Measurements from ENCODE around the gene MRPL2. TPM values are rescaled to one million over a fixed set of nuclear protein-coding genes. Genes with fewer than 3 reads are reported as not detected.

The MRPL2 gene
- total and polyA plus RNA-seq, 2 of the 8 experiments (the other 6 are each of a cell fraction or from before 2014, with no cell fraction given): 58.7 to 99.9 TPM

DNA sequence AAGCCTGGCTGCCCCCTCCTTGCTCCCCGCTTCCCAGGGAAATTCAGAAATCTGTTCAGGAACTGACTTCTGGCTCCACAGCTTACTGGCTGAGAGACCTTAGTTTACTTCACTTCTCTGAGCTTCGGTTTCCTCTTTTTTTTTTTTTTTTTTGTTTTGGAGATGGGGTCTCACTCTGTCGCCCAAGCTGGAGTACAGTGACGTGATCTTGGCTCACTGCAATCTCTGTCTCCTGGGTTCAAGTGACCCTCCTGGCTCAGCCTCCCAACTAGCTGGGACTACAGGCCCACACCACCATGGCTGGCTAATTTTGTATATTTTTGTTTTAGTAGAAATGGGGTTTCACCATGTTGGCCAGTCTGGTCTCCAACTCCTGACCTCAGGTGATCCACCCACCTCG, 31.8 kb upstream of the MRPL2 start:
- H3K56ac ChIP-seq (replicated peaks; ENCODE audit: insufficient read length, low read depth, low read length): no peak overlapping the region
- H2BK5ac ChIP-seq (ENCODE audit: low read depth, low read length): peak overlapping the region; percentile 84; the same call in 1 of the 2 replicates
- no peak overlapping the region for H2BK120ac ChIP-seq (replicated peaks; ENCODE audit: low read depth, low read length)
- H4K8ac ChIP-seq (ENCODE audit: extremely low read depth, insufficient read depth, low read length): no peak overlapping the region
- H3K4ac ChIP-seq (replicated peaks; ENCODE audit: insufficient read length, low read depth, low read length): no peak overlapping the region
- peak overlapping the region; percentile 0 for H4K5ac ChIP-seq (ENCODE audit: insufficient read length, low read depth, low read length)
- no peak overlapping the region for H2AFZ ChIP-seq (ENCODE audit: low read length)
- peak overlapping the region; percentile 53 for H2BK12ac ChIP-seq (ENCODE audit: low read depth, low read length)
- H4K91ac ChIP-seq (replicated peaks; ENCODE audit: insufficient read length, low read length): no peak overlapping the region
- H3K14ac ChIP-seq (ENCODE audit: insufficient read length): no peak overlapping the region
- H3K4me1 ChIP-seq (replicated peaks in 1 of 4; ENCODE audit: control insufficient read depth in 3 of 4, insufficient read depth in 4 of 4, low read length in 3 of 4): peaks cover 19 to 35% (median 26%) of the 10 kb centered on the region in 4 experiments
- CTCF ChIA-PET (ENCODE audit: partially characterized antibody): interaction anchor here (0.8 to 4.4 kb wide), 5 partner anchors 9 to 237 kb away, joined by 3 to 19 read pairs (median 9); partner anchors contain the start of gene PTK7
- H3K36me3 ChIP-seq (ENCODE audit: control insufficient read depth in 2 of 4, insufficient read depth in 4 of 4, low read length in 3 of 4): no peaks in the 10 kb centered on the region
- H3K79me2 ChIP-seq (ENCODE audit: control insufficient read depth in 1 of 2, insufficient read depth in 2 of 2, low read length in 2 of 2): peaks cover 15 to 79% of the 10 kb centered on the region in 2 experiments
- H3K27me3 ChIP-seq (replicated peaks in 1 of 4; ENCODE audit: control insufficient read depth in 3 of 4, extremely low read depth in 1 of 4, insufficient read depth in 3 of 4, low read length in 3 of 4): no peaks in the 10 kb centered on the region
- H3K4me3 ChIP-seq (ENCODE audit: extremely low read depth in 1 of 4, insufficient read depth in 2 of 4, low read depth in 3 of 4, low read length in 4 of 4): peak overlapping the region in 2 of 4 experiments; percentile 26 to 46; a peak in 4 of 8 replicates
- H3K79me1 ChIP-seq (ENCODE audit: low read depth, low read length): peaks cover 14% of the 10 kb centered on the region
- no peak overlapping the region for H3K23ac ChIP-seq (ENCODE audit: insufficient read length)
- 0 out of 2 replicates have a peak, but pooled peaks cover 2% of the 10 kb centered on the region for H3K23me2 ChIP-seq (ENCODE audit: low read depth, low read length)
- peak overlapping the region; percentile 68 to 91 for H3K4me2 ChIP-seq (ENCODE audit: insufficient read depth in 1 of 2, low read depth in 2 of 2, low read length in 2 of 2)
- peak overlapping the region; percentile 33; the same call in 1 of the 2 replicates for H2AK5ac ChIP-seq (ENCODE audit: low read depth, low read length)
- peak overlapping the region; percentile 43 for H2BK20ac ChIP-seq (ENCODE audit: low read length)
- DNase-seq (ENCODE audit: low read depth in 1 of 2, low spot score in 2 of 2) (no peak), FAIRE-seq (no peak)
- TF ChIP-seq SUZ12 (IDR thresholded peaks at IDR 0.05; ENCODE audit: low read length): no peak
- TF ChIP-seq, protein P1, sequence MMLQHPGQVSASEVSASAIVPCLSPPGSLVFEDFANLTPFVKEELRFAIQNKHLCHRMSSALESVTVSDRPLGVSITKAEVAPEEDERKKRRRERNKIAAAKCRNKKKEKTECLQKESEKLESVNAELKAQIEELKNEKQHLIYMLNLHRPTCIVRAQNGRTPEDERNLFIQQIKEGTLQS (IDR thresholded peaks at IDR 0.05; ENCODE audit: insufficient read depth, low read depth, low read length): no peak
- no peak for TF ChIP-seq SRF (IDR thresholded peaks at IDR 0.05; ENCODE audit: low read depth, low read length)
- TF ChIP-seq CTBP2 (IDR thresholded peaks at IDR 0.05; ENCODE audit: borderline replicate concordance, insufficient read depth, insufficient read length, low read length): no peak
- TF ChIP-seq CHD1 (IDR thresholded peaks at IDR 0.05; ENCODE audit: low read depth, low read length): no peak
- no peak for TF ChIP-seq TAF7 (optimal IDR thresholded peaks at IDR 0.05; ENCODE audit: borderline replicate concordance, low read depth, low read length)
- TF ChIP-seq ZNF274 (IDR thresholded peaks at IDR 0.05; ENCODE audit: borderline replicate concordance, extremely low read depth, low read length): no peak
- no peak for TF ChIP-seq CBX5 (IDR thresholded peaks at IDR 0.05; ENCODE audit: low read depth, low read length)
- TF ChIP-seq, protein P2, sequence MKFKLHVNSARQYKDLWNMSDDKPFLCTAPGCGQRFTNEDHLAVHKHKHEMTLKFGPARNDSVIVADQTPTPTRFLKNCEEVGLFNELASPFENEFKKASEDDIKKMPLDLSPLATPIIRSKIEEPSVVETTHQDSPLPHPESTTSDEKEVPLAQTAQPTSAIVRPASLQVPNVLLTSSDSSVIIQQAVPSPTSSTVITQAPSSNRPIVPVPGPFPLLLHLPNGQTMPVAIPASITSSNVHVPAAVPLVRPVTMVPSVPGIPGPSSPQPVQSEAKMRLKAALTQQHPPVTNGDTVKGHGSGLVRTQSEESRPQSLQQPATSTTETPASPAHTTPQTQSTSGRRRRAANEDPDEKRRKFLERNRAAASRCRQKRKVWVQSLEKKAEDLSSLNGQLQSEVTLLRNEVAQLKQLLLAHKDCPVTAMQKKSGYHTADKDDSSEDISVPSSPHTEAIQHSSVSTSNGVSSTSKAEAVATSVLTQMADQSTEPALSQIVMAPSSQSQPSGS (IDR thresholded peaks at IDR 0.05; ENCODE audit: low read length): no peak
- TF ChIP-seq TCF12 (IDR thresholded peaks at IDR 0.05; ENCODE audit: low read depth, low read length): no peak
- WGBS, 2 experiments (ENCODE audit: extremely low coverage in 1 of 2, insufficient coverage in 1 of 2, insufficient read length in 1 of 2, insufficient replicate concordance in 2 of 2, low coverage in 1 of 2, low lambda C conversion rate in 2 of 2, missing lambda C conversion rate in 1 of 2): 61% methylated on average over 4 of the region's 5 CpGs; no CpG with 5 or more reads in 1 of the 2 experiments
- H3K27ac ChIP-seq (ENCODE audit: low read depth, low read length): peak overlapping the region; percentile 81
- no peak overlapping the region for H3K18ac ChIP-seq (ENCODE audit: extremely low read depth, low read length)
- H2BK15ac ChIP-seq (ENCODE audit: low read length): 0 out of 2 replicates have a peak overlapping the region, but pooled peaks have one; percentile 21
- H3K9me3 ChIP-seq (ENCODE audit: insufficient read depth in 2 of 2, low read depth in 1 of 2, low read length in 1 of 2): no peaks in the 10 kb centered on the region
- H4K20me1 ChIP-seq (replicated peaks in 1 of 2; ENCODE audit: control insufficient read depth in 1 of 2, insufficient read depth in 2 of 2, low read length in 2 of 2): peaks cover 0 to 2% of the 10 kb centered on the region in 2 experiments
- H3K9ac ChIP-seq (replicated peaks in 1 of 4; ENCODE audit: extremely low read depth in 1 of 4, low read depth in 3 of 4, low read length in 3 of 4): peak overlapping the region in 2 of 4 experiments; percentile 36 to 38; a peak in 4 of 7 replicates
- POLR2A ChIA-PET (ENCODE audit: partially characterized antibody): interaction anchor here (0.7 to 2.8 kb wide), 7 partner anchors 12 to 259 kb away, joined by 3 to 28 read pairs (median 4); partner anchors contain the start of gene PTK7
